ENCODE measurements around the gene LMBRD2.

- TF ChIP-seq, protein P1, sequence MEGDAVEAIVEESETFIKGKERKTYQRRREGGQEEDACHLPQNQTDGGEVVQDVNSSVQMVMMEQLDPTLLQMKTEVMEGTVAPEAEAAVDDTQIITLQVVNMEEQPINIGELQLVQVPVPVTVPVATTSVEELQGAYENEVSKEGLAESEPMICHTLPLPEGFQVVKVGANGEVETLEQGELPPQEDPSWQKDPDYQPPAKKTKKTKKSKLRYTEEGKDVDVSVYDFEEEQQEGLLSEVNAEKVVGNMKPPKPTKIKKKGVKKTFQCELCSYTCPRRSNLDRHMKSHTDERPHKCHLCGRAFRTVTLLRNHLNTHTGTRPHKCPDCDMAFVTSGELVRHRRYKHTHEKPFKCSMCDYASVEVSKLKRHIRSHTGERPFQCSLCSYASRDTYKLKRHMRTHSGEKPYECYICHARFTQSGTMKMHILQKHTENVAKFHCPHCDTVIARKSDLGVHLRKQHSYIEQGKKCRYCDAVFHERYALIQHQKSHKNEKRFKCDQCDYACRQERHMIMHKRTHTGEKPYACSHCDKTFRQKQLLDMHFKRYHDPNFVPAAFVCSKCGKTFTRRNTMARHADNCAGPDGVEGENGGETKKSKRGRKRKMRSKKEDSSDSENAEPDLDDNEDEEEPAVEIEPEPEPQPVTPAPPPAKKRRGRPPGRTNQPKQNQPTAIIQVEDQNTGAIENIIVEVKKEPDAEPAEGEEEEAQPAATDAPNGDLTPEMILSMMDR (IDR thresholded peaks at IDR 0.05) = no peak
- TF ChIP-seq ZFX (IDR thresholded peaks at IDR 0.05; ENCODE audit: borderline replicate concordance) = no peak
Measured at GRCh38 chr5:36158144-36158543, 6.5 kb upstream of the LMBRD2 start.

All from 22Rv1 (cell line).